ENCODE data around the gene CRACR2A. TPM values are rescaled to one million over a fixed set of nuclear protein-coding genes. Genes with fewer than 3 reads are reported as not detected.

CRACR2A gene
- polyA plus RNA-seq, 2 of the 4 experiments (the other 2 are of a cell fraction) = 1.1 to 3.8 TPM

GRCh38 chr12:3746758-3747157 is 6.2 kb downstream of the CRACR2A start:
- Histone ChIP-seq H3K27ac (no peak overlapping the region), H3K4me2 (no peak overlapping the region), H3K9me3 (no peaks in the 10 kb centered on the region), H3K4me1 (no peaks in the 10 kb centered on the region), H3K4me3 (no peak overlapping the region)
- DNase-seq (ENCODE audit: low read depth in 1 of 2, low spot score in 1 of 2) = no peak
- ChIA-PET POLR2A (no interaction called here), CTCF (interaction anchor here (1.7 to 2.4 kb wide), 2 partner anchors 64 to 446 kb away, joined by 5 to 6 read pairs; no protein-coding TSS in a partner anchor)
- 77% methylated on average over 4 of the region's 4 CpGs for WGBS (ENCODE audit: missing lambda C conversion rate)
- FAIRE-seq = no peak
- no peak for TF ChIP-seq E2F6 (IDR thresholded peaks at IDR 0.05; ENCODE audit: borderline replicate concordance, low read depth)
- TF ChIP-seq NR3C1 (IDR thresholded peaks at IDR 0.05) = no peak
- no peak for TF ChIP-seq BHLHE40 (IDR thresholded peaks at IDR 0.05; ENCODE audit: low read depth, low read length)
- no peak for TF ChIP-seq HOXB13 (CRISPR knock-in tag; IDR thresholded peaks at IDR 0.05; ENCODE audit: low read depth)
- no peak for ATAC-seq

- ATAC-seq (no peak), FAIRE-seq (no peak), DNase-seq (ENCODE audit: low read depth in 1 of 2, low spot score in 1 of 2) (no peak)
- Histone ChIP-seq H3K4me3 (no peak overlapping the region), H3K4me2 (no peak overlapping the region), H3K9me3 (no peaks in the 10 kb centered on the region), H3K27ac (no peak overlapping the region), H3K4me1 (no peaks in the 10 kb centered on the region)
- TF ChIP-seq BHLHE40 (IDR thresholded peaks at IDR 0.05; ENCODE audit: low read depth, low read length) = no peak
- no peak for TF ChIP-seq MAFK (IDR thresholded peaks at IDR 0.05; ENCODE audit: partially characterized antibody)
- no peak for TF ChIP-seq EHMT2 (IDR thresholded peaks at IDR 0.05; ENCODE audit: low read depth)
- no peak for TF ChIP-seq ZFP36 (IDR thresholded peaks at IDR 0.05; ENCODE audit: borderline replicate concordance, partially characterized antibody)
- no peak for TF ChIP-seq MAZ (IDR thresholded peaks at IDR 0.05; ENCODE audit: borderline replicate concordance, low read depth, low read length)
- TF ChIP-seq, protein P1, sequence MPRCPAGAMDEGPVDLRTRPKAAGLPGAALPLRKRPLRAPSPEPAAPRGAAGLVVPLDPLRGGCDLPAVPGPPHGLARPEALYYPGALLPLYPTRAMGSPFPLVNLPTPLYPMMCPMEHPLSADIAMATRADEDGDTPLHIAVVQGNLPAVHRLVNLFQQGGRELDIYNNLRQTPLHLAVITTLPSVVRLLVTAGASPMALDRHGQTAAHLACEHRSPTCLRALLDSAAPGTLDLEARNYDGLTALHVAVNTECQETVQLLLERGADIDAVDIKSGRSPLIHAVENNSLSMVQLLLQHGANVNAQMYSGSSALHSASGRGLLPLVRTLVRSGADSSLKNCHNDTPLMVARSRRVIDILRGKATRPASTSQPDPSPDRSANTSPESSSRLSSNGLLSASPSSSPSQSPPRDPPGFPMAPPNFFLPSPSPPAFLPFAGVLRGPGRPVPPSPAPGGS (IDR thresholded peaks at IDR 0.05) = no peak
- TF ChIP-seq CBX8 (IDR thresholded peaks at IDR 0.05) = no peak
- POLR2A ChIA-PET = no interaction called here
- CTCF ChIA-PET = interaction anchor here (1.7 to 2.4 kb wide), 2 partner anchors 62 to 445 kb away, joined by 5 to 6 read pairs; no protein-coding TSS in a partner anchor
- WGBS (ENCODE audit: missing lambda C conversion rate) = 79% methylated on average over 6 of the region's 6 CpGs
These were observed 7.8 kb downstream of the CRACR2A start for GRCh38 chr12:3745152-3745551.

- no peak for TF ChIP-seq FOSB (CRISPR knock-in tag; IDR thresholded peaks at IDR 0.05)
- no peak for TF ChIP-seq CBX2 (IDR thresholded peaks at IDR 0.05; ENCODE audit: borderline replicate concordance, low read depth)
- TF ChIP-seq JUNB (IDR thresholded peaks at IDR 0.05) = no peak
- TF ChIP-seq, protein P2, sequence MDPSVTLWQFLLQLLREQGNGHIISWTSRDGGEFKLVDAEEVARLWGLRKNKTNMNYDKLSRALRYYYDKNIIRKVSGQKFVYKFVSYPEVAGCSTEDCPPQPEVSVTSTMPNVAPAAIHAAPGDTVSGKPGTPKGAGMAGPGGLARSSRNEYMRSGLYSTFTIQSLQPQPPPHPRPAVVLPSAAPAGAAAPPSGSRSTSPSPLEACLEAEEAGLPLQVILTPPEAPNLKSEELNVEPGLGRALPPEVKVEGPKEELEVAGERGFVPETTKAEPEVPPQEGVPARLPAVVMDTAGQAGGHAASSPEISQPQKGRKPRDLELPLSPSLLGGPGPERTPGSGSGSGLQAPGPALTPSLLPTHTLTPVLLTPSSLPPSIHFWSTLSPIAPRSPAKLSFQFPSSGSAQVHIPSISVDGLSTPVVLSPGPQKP (IDR thresholded peaks at IDR 0.05; ENCODE audit: low read depth, low read length) = no peak
- no peak for TF ChIP-seq PBX3 (IDR thresholded peaks at IDR 0.05)
- TF ChIP-seq MAX (IDR thresholded peaks at IDR 0.05) = no peak
- TF ChIP-seq, protein P1 (IDR thresholded peaks at IDR 0.05) = no peak
- TF ChIP-seq RFX5 (IDR thresholded peaks at IDR 0.05) = no peak
- no peak for TF ChIP-seq FOSL2 (IDR thresholded peaks at IDR 0.05)
- TF ChIP-seq FOSL2 (CRISPR knock-in tag; IDR thresholded peaks at IDR 0.05) = no peak
- no peak for TF ChIP-seq BHLHE40 (IDR thresholded peaks at IDR 0.05; ENCODE audit: low read depth, low read length)
- no peak for TF ChIP-seq ZNF302 (CRISPR knock-in tag; IDR thresholded peaks at IDR 0.05)
- no peak for TF ChIP-seq JUN (IDR thresholded peaks at IDR 0.05)
- no peak for TF ChIP-seq MAZ (IDR thresholded peaks at IDR 0.05; ENCODE audit: borderline replicate concordance, low read depth, low read length)
- no peak for TF ChIP-seq NFE2L2 (conservative IDR thresholded peaks at IDR 0.05; ENCODE audit: low read length)
- no peak for TF ChIP-seq FOXS1 (CRISPR knock-in tag; IDR thresholded peaks at IDR 0.05)
- TF ChIP-seq CBX8 (IDR thresholded peaks at IDR 0.05) = no peak
- TF ChIP-seq RARB (CRISPR knock-in tag; IDR thresholded peaks at IDR 0.05) = no peak
- no peak for TF ChIP-seq TP53 (CRISPR knock-in tag; IDR thresholded peaks at IDR 0.05)
- FAIRE-seq = no peak
- H3K4me1 ChIP-seq = no peaks in the 10 kb centered on the region
- H3K4me2 ChIP-seq = no peak overlapping the region
- POLR2A ChIA-PET = no interaction called here
- WGBS (ENCODE audit: missing lambda C conversion rate) = 55% methylated on average over 6 of the region's 6 CpGs
- H3K4me3 ChIP-seq = no peak overlapping the region
- DNase-seq (ENCODE audit: low read depth in 1 of 2, low spot score in 1 of 2) = no peak
- H3K9me3 ChIP-seq = no peaks in the 10 kb centered on the region
- ATAC-seq = no peak
- CTCF ChIA-PET = interaction anchor here (0.6 to 2.4 kb wide), 4 partner anchors 38 to 444 kb away, joined by 3 to 6 read pairs (median 4); no protein-coding TSS in a partner anchor
- H3K27ac ChIP-seq = no peak overlapping the region
These were observed 8.5 kb downstream of the CRACR2A start for GRCh38 chr12:3744229-3744901.

All from A549 (cell line).